Hepatocyte (in vitro differentiated cells): ENCODE data around the gene NAA15.

Experiments
- CTCF ChIP-seq: fragments of 200-600 bp; sonication (generic); IDR thresholded peaks from 2 replicates; pipeline ENCODE4 v1.5.1; 2016; ENCODE audit warnings: antibody characterized with exemption, mild to moderate bottlenecking; ENCODE audit not compliant: poor library complexity
- EZH2phosphoT487 ChIP-seq: fragments of 200-600 bp; sonication (generic); IDR thresholded peaks from one replicate; pipeline ENCODE4 v1.6.1; 2018; ENCODE audit warnings: antibody characterized with exemption, mild to moderate bottlenecking, low read depth, moderate library complexity; ENCODE audit not compliant: unreplicated experiment, severe bottlenecking

GRCh38 chr4:139282065-139282720 lies 19.1 kb upstream of the NAA15 start:
- no peak for TF ChIP-seq CTCF
- TF ChIP-seq EZH2phosphoT487: no peak
